ENCODE data around the gene SLX4. TPM values are rescaled to one million over a fixed set of nuclear protein-coding genes. Genes with fewer than 3 reads are reported as not detected.

The SLX4 gene
- polyA plus RNA-seq, 1 of the 3 experiments (the other 2 are of a cell fraction): 2.1 TPM

DNA sequence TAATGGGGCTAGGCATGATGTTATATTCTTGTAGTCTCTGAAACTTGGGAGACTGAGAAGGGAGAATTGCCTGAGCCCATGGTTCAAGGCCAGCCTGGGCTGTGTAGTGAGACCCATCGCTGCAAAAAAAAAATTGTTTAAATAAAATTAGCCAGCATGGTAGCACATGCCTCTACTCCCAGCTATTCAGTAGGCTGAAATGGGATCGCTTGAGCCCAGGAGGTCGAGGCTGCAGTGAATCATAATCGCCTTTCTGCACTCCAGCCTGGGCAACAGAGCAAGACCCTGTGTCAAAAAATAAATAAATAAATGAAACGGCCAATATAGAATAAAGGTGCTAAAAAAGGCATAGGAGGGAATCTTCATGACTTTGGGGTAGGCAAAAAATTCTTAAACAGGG lies 13.9 kb upstream of the SLX4 start (continued):
- TF ChIP-seq, protein P1, sequence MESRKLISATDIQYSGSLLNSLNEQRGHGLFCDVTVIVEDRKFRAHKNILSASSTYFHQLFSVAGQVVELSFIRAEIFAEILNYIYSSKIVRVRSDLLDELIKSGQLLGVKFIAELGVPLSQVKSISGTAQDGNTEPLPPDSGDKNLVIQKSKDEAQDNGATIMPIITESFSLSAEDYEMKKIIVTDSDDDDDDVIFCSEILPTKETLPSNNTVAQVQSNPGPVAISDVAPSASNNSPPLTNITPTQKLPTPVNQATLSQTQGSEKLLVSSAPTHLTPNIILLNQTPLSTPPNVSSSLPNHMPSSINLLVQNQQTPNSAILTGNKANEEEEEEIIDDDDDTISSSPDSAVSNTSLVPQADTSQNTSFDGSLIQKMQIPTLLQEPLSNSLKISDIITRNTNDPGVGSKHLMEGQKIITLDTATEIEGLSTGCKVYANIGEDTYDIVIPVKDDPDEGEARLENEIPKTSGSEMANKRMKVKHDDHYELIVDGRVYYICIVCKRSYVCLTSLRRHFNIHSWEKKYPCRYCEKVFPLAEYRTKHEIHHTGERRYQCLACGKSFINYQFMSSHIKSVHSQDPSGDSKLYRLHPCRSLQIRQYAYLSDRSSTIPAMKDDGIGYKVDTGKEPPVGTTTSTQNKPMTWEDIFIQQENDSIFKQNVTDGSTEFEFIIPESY (IDR thresholded peaks at IDR 0.05; ENCODE audit: borderline replicate concordance, low read depth): no peak
- no peak for TF ChIP-seq SIN3A (IDR thresholded peaks at IDR 0.05; ENCODE audit: borderline replicate concordance, low read depth, low read length)
- TF ChIP-seq NFIC (IDR thresholded peaks at IDR 0.05; ENCODE audit: borderline replicate concordance): no peak
- TF ChIP-seq, protein P2, sequence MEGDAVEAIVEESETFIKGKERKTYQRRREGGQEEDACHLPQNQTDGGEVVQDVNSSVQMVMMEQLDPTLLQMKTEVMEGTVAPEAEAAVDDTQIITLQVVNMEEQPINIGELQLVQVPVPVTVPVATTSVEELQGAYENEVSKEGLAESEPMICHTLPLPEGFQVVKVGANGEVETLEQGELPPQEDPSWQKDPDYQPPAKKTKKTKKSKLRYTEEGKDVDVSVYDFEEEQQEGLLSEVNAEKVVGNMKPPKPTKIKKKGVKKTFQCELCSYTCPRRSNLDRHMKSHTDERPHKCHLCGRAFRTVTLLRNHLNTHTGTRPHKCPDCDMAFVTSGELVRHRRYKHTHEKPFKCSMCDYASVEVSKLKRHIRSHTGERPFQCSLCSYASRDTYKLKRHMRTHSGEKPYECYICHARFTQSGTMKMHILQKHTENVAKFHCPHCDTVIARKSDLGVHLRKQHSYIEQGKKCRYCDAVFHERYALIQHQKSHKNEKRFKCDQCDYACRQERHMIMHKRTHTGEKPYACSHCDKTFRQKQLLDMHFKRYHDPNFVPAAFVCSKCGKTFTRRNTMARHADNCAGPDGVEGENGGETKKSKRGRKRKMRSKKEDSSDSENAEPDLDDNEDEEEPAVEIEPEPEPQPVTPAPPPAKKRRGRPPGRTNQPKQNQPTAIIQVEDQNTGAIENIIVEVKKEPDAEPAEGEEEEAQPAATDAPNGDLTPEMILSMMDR (IDR thresholded peaks at IDR 0.05): no peak
- TF ChIP-seq GABPA (IDR thresholded peaks at IDR 0.05; ENCODE audit: low read depth): no peak

DNA sequence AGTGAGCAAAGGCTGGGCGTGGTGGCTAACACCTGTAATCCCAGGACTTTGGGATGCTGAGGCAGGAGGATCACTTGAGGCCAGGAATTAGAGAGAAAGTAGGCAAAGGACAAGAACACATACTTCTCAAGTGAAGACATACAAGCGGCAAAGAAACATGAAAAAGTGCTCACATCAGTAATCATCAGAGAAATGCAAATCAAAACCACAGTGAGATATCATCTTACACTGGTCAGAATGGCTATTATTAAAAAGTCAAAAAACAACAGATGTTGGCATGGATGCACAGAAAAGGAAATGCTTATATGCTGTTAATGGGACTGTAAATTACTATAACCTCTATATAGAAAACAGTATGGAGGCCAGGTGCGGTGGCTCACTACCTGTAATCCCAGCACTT lies 12.2 kb upstream of the SLX4 start:
- Histone ChIP-seq H3K79me2 (ENCODE audit: insufficient read depth) (peaks cover 38% of the 10 kb centered on the region), H3K4me3 (ENCODE audit: low read depth in 2 of 2, low read length in 1 of 2) (no peak overlapping the region), H3K36me3 (replicated peaks in 1 of 2; ENCODE audit: control insufficient read depth in 1 of 2, insufficient read depth in 2 of 2, low read length in 1 of 2) (no peaks in the 10 kb centered on the region), H3K9me2 (no peaks in the 10 kb centered on the region), H3K9me3 (no peaks in the 10 kb centered on the region), H3F3A (replicated peaks; ENCODE audit: insufficient read depth) (peaks cover 5% of the 10 kb centered on the region), H4K20me1 (ENCODE audit: insufficient read depth) (0 out of 2 replicates have a peak, but pooled peaks cover 5% of the 10 kb centered on the region), H3K9ac (no peak overlapping the region), H3K27ac (ENCODE audit: low read depth in 2 of 2, low read length in 1 of 2) (no peak overlapping the region), H2AFZ (ENCODE audit: low read depth) (no peak overlapping the region), H3K4me2 (no peak overlapping the region), H3K4me1 (ENCODE audit: control insufficient read depth in 1 of 2, insufficient read depth in 2 of 2, low read depth in 1 of 2, low read length in 1 of 2) (peaks cover 0 to 6% of the 10 kb centered on the region in 2 experiments; a peak in 1 of 4 replicates), H3K27me3 (ENCODE audit: insufficient read depth) (no peaks in the 10 kb centered on the region)
- CTCF ChIA-PET: no interaction called here
- TF ChIP-seq, protein P3, sequence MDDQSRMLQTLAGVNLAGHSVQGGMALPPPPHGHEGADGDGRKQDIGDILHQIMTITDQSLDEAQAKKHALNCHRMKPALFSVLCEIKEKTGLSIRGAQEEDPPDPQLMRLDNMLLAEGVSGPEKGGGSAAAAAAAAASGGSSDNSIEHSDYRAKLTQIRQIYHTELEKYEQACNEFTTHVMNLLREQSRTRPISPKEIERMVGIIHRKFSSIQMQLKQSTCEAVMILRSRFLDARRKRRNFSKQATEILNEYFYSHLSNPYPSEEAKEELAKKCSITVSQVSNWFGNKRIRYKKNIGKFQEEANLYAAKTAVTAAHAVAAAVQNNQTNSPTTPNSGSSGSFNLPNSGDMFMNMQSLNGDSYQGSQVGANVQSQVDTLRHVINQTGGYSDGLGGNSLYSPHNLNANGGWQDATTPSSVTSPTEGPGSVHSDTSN (IDR thresholded peaks at IDR 0.05): no peak
- TF ChIP-seq RAD21 (IDR thresholded peaks at IDR 0.05; ENCODE audit: low read length): no peak
- no peak for TF ChIP-seq EZH2phosphoT487 (IDR thresholded peaks at IDR 0.05; ENCODE audit: borderline replicate concordance, low read depth)
- TF ChIP-seq, protein P4, sequence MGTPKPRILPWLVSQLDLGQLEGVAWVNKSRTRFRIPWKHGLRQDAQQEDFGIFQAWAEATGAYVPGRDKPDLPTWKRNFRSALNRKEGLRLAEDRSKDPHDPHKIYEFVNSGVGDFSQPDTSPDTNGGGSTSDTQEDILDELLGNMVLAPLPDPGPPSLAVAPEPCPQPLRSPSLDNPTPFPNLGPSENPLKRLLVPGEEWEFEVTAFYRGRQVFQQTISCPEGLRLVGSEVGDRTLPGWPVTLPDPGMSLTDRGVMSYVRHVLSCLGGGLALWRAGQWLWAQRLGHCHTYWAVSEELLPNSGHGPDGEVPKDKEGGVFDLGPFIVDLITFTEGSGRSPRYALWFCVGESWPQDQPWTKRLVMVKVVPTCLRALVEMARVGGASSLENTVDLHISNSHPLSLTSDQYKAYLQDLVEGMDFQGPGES (IDR thresholded peaks at IDR 0.05; ENCODE audit: low read depth, low read length): no peak
- no peak for TF ChIP-seq GATA2 (CRISPR knock-in tag; IDR thresholded peaks at IDR 0.05)
- TF ChIP-seq MEF2A (IDR thresholded peaks at IDR 0.05; ENCODE audit: borderline replicate concordance, low read depth): no peak
- no peak for TF ChIP-seq RXRA (IDR thresholded peaks at IDR 0.05; ENCODE audit: borderline replicate concordance, low read depth)
- TF ChIP-seq, protein P5, sequence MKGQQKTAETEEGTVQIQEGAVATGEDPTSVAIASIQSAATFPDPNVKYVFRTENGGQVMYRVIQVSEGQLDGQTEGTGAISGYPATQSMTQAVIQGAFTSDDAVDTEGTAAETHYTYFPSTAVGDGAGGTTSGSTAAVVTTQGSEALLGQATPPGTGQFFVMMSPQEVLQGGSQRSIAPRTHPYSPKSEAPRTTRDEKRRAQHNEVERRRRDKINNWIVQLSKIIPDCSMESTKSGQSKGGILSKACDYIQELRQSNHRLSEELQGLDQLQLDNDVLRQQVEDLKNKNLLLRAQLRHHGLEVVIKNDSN (IDR thresholded peaks at IDR 0.05; ENCODE audit: borderline replicate concordance, low read depth): no peak
- WGBS (ENCODE audit: low lambda C conversion rate): 93% methylated on average over 3 of the region's 3 CpGs
- POLR2A ChIA-PET: no interaction called here
- no peak for DNase-seq

Measured in SK-N-SH (cell line).